Activated CD4-positive, alpha-beta T cell treated with anti-CD3 and anti-CD28 coated beads, Interleukin-2, Interleukin-4, amounts not matched to agents 100 ng/mL and 50 ng/mL, durations not matched to agents 16 hours and 8 hours (primary cell): ENCODE measurements around the gene HMCN2.
"Not testable (repeated sequence)": the region's sequence is repeated elsewhere in the genome, so short reads cannot be mapped to it uniquely, and the experiment has no call there.

Experiments used
- DNase-seq: peaks from one replicate; pipeline ENCODE4 v3.0.0-alpha.2; 2020; ENCODE audit warnings: low spot score

Gene HMCN2

GRCh38 chr9:130421154-130421801, 155.7 kb downstream of the HMCN2 start:
- DNase-seq = no peak

GRCh38 chr9:130421802-130422276, 156.3 kb downstream of the HMCN2 start:
- no peak for DNase-seq

GRCh38 chr9:130422546-130422945, 157.0 kb downstream of the HMCN2 start:
- DNase-seq = no peak

- no peak for DNase-seq
Observed at GRCh38 chr9:130423272-130423671, 157.7 kb downstream of the HMCN2 start.

- no peak for DNase-seq
Observed at GRCh38 chr9:130424595-130425454, 159.3 kb downstream of the HMCN2 start.

- DNase-seq = no peak
Observed at GRCh38 chr9:130425741-130426466, 160.3 kb downstream of the HMCN2 start.

- no peak for DNase-seq
Observed at GRCh38 chr9:130426467-130426773, 160.9 kb downstream of the HMCN2 start.

GRCh38 chr9:130426883-130427282, 161.3 kb downstream of the HMCN2 start:
- DNase-seq = no peak

- no peak for DNase-seq
Observed at GRCh38 chr9:130427326-130427725, 161.8 kb downstream of the HMCN2 start.

- DNase-seq = no peak
Observed at GRCh38 chr9:130428086-130428665, 162.6 kb downstream of the HMCN2 start.

GRCh38 chr9:130429381-130429780, 163.8 kb downstream of the HMCN2 start:
- no peak for DNase-seq

- no peak for DNase-seq
Observed at GRCh38 chr9:130429831-130430230, 164.3 kb downstream of the HMCN2 start.

- no peak for DNase-seq
Observed at GRCh38 chr9:130430232-130430631, 164.7 kb downstream of the HMCN2 start.

GRCh38 chr9:130430734-130431535, 165.4 kb downstream of the HMCN2 start:
- no peak for DNase-seq

- DNase-seq = no peak
Observed at GRCh38 chr9:130431536-130432303, 166.2 kb downstream of the HMCN2 start.

- no peak for DNase-seq
Observed at GRCh38 chr9:130432362-130432761, 166.8 kb downstream of the HMCN2 start.

- no peak for DNase-seq
Observed at GRCh38 chr9:130432796-130433167, 167.2 kb downstream of the HMCN2 start.

GRCh38 chr9:130433168-130433946, 167.8 kb downstream of the HMCN2 start:
- DNase-seq = peak; percentile 24

GRCh38 chr9:130433947-130434262, 168.3 kb downstream of the HMCN2 start:
- DNase-seq = no peak

GRCh38 chr9:130434656-130435055, 169.1 kb downstream of the HMCN2 start:
- not testable (repeated sequence) for DNase-seq
